ENCODE measurements around the gene PDE5A.

- TF ChIP-seq CTCF (IDR thresholded peaks at IDR 0.05) = no peak
- TF ChIP-seq TCF7L2 (IDR thresholded peaks at IDR 0.05; ENCODE audit: low read depth, low read length) = no peak
- no peak for TF ChIP-seq POLR2AphosphoS5 (IDR thresholded peaks at IDR 0.05; ENCODE audit: low read depth, low read length)
- no peak for TF ChIP-seq REST (IDR thresholded peaks at IDR 0.05; ENCODE audit: insufficient read depth in 1 of 2, low read depth in 2 of 2, low read length in 1 of 2)
- no peak for TF ChIP-seq SIN3A (IDR thresholded peaks at IDR 0.05; ENCODE audit: borderline replicate concordance, insufficient read depth, low read depth, low read length)
These were observed 24.3 kb downstream of the PDE5A start for GRCh38 chr4:119604266-119604665.
